Colonic mucosa (tissue), 4 donors: ENCODE measurements around the gene LRPPRC. TPM values are rescaled to one million over a fixed set of nuclear protein-coding genes. Genes with fewer than 3 reads are reported as not detected.

Experiments used
- DNase-seq: peaks from one replicate; pipeline ENCODE4 v3.0.0-alpha.2; 2020
- H3K27ac ChIP-seq: fragments of 200-600 bp; one replicate; pipeline ENCODE4 v1.8.0; 2021
- H3K27me3 ChIP-seq: fragments of 200-600 bp; one replicate; pipeline ENCODE4 v1.8.0; 2021
- H3K36me3 ChIP-seq: fragments of 200-600 bp; one replicate; pipeline ENCODE4 v1.8.0; 2021
- H3K4me1 ChIP-seq: fragments of 200-600 bp; one replicate; pipeline ENCODE4 v1.8.0; 2021; ENCODE audit warnings: mild to moderate bottlenecking
- H3K4me3 ChIP-seq: fragments of 200-600 bp; one replicate; pipeline ENCODE4 v1.8.0; 2021
- H3K9ac ChIP-seq, 2 donors: one replicate each; pipeline ENCODE4 v1.7.0; 2013; ENCODE audit warnings: control low read depth in 2 of 2, low read depth in 2 of 2, low read length in 2 of 2
- H3K9me3 ChIP-seq: fragments of 200-600 bp; one replicate; pipeline ENCODE4 v1.8.0; 2021
- intact Hi-C: fragments of 100-400 bp; cut with DNase I; formaldehyde crosslinking; loops from one replicate; pipeline ENCODE4 v1.14.1; 2022
- total RNA-seq, 2 donors: library from RNA; stranded (reverse); fragmentation: NEBNext Ultra II Directional in 1 of 2; extraction: Animal tissue kit (Norgen Biotek cat#: 25700) in 1 of 2; gene quantifications; one replicate each; pipeline ENCODE4 v1.2.1, GENCODE V29; 2021
- TF ChIP-seq, protein P1 (sequence below): fragments of 200-600 bp; IDR thresholded peaks from one replicate; pipeline ENCODE4 v1.8.0; 2022; ENCODE audit warnings: antibody characterized with exemption, mild to moderate bottlenecking
- donor health status: healthy.
- donor health status: DM: no; HTN: no; CAD: no.
- donor health status: DM: no; HTN: no; CAD: no.

LRPPRC gene
- total RNA-seq, 2 donors from 2014 or later = 106 to 131 TPM

DNA sequence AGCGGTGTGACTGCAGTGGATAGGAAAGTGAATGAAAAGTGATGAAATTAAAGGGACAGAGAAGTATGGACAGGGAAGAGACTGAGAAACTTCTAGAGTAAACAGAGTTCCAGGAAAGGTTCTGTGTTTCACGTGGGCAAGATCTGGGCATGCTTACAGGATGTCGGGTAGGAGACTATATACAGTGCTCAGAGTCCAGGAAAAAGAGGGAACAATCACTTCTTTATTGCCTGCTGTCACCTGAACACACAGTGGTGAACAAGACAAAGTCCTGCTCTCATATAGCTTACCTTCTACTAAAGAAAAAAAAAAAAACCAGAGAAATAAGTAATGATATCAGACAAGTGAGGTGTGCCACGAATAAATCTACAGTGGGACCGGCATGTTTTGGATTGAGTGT, 2.4 kb downstream of the LRPPRC start:
- H3K9me3 ChIP-seq = no peaks in the 10 kb centered on the region
- H3K4me3 ChIP-seq = no peak overlapping the region
- no peak overlapping the region for H3K9ac ChIP-seq
- peaks cover 11% of the 10 kb centered on the region for H3K4me1 ChIP-seq
- H3K27ac ChIP-seq = no peak overlapping the region
- H3K27me3 ChIP-seq = no peaks in the 10 kb centered on the region
- intact Hi-C loops = no loop called here
- no peak for DNase-seq
- TF ChIP-seq, protein P1, sequence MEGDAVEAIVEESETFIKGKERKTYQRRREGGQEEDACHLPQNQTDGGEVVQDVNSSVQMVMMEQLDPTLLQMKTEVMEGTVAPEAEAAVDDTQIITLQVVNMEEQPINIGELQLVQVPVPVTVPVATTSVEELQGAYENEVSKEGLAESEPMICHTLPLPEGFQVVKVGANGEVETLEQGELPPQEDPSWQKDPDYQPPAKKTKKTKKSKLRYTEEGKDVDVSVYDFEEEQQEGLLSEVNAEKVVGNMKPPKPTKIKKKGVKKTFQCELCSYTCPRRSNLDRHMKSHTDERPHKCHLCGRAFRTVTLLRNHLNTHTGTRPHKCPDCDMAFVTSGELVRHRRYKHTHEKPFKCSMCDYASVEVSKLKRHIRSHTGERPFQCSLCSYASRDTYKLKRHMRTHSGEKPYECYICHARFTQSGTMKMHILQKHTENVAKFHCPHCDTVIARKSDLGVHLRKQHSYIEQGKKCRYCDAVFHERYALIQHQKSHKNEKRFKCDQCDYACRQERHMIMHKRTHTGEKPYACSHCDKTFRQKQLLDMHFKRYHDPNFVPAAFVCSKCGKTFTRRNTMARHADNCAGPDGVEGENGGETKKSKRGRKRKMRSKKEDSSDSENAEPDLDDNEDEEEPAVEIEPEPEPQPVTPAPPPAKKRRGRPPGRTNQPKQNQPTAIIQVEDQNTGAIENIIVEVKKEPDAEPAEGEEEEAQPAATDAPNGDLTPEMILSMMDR = no peak
- H3K36me3 ChIP-seq = no peaks in the 10 kb centered on the region

DNA sequence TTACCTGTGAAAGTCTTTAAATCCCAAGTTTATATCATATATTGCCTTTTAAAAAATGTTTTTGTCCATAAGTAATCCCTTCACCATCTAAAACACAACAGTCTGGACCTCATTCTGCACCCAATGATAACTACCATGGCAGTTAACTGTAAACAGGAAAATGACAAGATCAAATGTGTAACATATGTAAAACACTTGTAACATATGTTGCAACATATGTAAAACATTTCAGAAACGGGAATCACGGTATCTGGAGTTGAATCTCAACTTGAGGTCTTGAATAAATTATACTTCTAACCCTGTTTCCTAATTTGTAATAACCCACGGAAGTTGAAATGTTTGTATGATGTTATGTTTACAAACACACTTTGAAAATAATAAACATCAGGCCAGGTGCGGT, 6.2 kb downstream of the LRPPRC start:
- Histone ChIP-seq H3K4me1 (peaks cover 5% of the 10 kb centered on the region), H3K4me3 (no peak overlapping the region), H3K9me3 (no peaks in the 10 kb centered on the region), H3K9ac (no peak overlapping the region), H3K36me3 (no peaks in the 10 kb centered on the region), H3K27ac (no peak overlapping the region), H3K27me3 (no peaks in the 10 kb centered on the region)
- TF ChIP-seq, protein P1 = no peak
- DNase-seq = no peak
- intact Hi-C loops = no loop called here

DNA sequence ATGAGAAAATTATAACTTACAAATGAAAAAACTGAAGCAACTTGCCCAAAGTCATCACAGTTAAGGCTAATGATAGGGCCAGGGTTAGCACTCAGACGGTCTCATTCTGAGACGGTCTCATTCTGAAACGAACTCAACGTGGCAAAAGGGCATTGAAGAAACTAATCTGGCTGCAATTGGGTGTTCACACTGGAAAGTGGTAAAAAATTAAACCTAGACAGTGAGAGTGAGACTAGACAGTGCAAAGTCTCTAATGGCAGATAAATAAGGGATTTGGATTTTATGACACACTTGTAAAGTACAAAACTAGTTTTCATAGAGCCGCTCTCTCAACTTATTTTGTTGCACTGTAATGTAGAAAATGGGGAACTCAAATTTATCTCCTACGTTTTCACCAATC, 9.2 kb downstream of the LRPPRC start:
- Histone ChIP-seq H3K27me3 (no peaks in the 10 kb centered on the region), H3K9me3 (no peaks in the 10 kb centered on the region), H3K9ac (no peak overlapping the region), H3K36me3 (no peaks in the 10 kb centered on the region), H3K27ac (no peak overlapping the region), H3K4me1 (no peaks in the 10 kb centered on the region), H3K4me3 (no peak overlapping the region)
- DNase-seq = no peak
- intact Hi-C loops = no loop called here
- TF ChIP-seq, protein P1 = no peak

DNA sequence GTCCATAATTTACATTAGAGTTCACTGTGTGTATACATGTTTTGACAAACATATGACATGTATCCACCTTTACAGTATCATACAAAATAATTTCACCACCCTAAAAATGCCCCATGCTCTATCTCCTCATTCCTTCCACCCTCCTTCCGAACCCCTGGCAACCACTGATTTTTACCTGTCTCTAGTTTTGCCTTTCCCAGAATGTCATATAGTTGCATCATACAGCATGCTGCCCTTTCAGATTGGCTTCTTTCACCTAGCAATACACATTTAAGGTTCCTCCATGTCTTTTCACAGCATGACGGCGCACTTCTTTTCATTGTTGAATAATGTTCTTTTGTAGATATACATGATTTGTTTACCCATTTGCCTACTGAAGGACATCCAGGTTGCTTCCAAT, 10.4 kb downstream of the LRPPRC start:
- H3K36me3 ChIP-seq = no peaks in the 10 kb centered on the region
- H3K9ac ChIP-seq = no peak overlapping the region
- H3K4me3 ChIP-seq = no peak overlapping the region
- no peaks in the 10 kb centered on the region for H3K4me1 ChIP-seq
- DNase-seq = no peak
- TF ChIP-seq, protein P1 = no peak
- H3K27me3 ChIP-seq = no peaks in the 10 kb centered on the region
- H3K27ac ChIP-seq = no peak overlapping the region
- no peaks in the 10 kb centered on the region for H3K9me3 ChIP-seq
- intact Hi-C loops = no loop called here

DNA sequence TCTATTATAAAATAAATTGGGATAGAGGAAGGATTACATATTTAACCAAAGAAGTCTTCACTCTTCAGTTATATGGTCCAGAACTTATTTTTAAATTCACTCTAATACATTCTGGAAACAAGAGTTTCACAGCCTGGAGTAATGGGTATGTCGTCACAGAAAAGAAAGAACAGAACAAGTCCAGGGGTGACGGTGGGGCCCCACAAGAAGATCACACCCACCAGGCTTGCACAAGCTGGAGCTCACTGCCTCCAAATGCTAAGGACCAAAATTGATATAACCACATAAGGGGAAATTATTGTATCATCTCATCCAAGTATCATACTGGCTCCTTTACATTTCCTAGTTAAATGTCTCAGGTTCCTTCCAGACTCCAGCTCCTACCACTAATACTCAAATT, 11.3 kb downstream of the LRPPRC start:
- Histone ChIP-seq H3K9ac (no peak overlapping the region), H3K36me3 (no peaks in the 10 kb centered on the region), H3K27ac (no peak overlapping the region), H3K27me3 (no peaks in the 10 kb centered on the region), H3K4me1 (no peaks in the 10 kb centered on the region), H3K4me3 (no peak overlapping the region), H3K9me3 (no peaks in the 10 kb centered on the region)
- TF ChIP-seq, protein P1 = no peak
- DNase-seq = no peak
- intact Hi-C loops = no loop called here

DNA sequence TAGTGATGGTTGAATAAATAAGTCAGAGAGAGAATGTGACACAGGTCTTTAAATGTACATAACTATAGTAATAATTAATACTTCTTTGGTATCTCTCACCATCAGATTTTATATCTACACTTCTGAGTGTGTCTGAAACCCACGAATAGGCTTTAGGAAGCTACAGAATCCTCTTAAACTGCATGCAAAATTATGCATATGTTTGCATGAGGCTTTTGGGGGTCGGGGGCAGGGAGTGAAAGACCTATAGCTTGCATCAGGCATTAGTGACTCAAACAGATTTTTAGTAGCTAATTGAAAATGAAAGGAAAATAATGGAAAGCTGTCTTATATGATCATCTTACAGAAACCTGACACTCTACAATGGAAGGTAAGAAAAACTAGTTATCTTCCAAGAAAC, 14.9 kb downstream of the LRPPRC start:
- H3K27me3 ChIP-seq = no peaks in the 10 kb centered on the region
- H3K9me3 ChIP-seq = no peaks in the 10 kb centered on the region
- no peaks in the 10 kb centered on the region for H3K4me1 ChIP-seq
- no peak for DNase-seq
- H3K36me3 ChIP-seq = no peaks in the 10 kb centered on the region
- H3K9ac ChIP-seq = no peak overlapping the region
- H3K4me3 ChIP-seq = no peak overlapping the region
- TF ChIP-seq, protein P1 = no peak
- H3K27ac ChIP-seq = no peak overlapping the region
- intact Hi-C loops = no loop called here
